WTC11 (cell line): ENCODE measurements around the gene RGS16. TPM values are rescaled to one million over a fixed set of nuclear protein-coding genes. Genes with fewer than 3 reads are reported as not detected.
A peak's percentile ranks its signal among the peaks of the same experiment; 100 is the strongest.

Source experiments
- ATAC-seq: fragments of 200-7000 bp; cut with Tn5 transposase; 2 replicates; pipeline ENCODE4 v1.10.0; 2021; ENCODE audit warnings: mild to moderate bottlenecking, moderate library complexity
- CTCF ChIA-PET: fragments of 300-600 bp; sonication (Branson Sonifier 250); formaldehyde crosslinking; loops from one replicate; lab custom pipeline; 2021; ENCODE audit warnings: antibody characterized with exemption; lab: Charles Lee
- POLR2A ChIA-PET: fragments of 350-600 bp; sonication (Branson Sonifier 250); formaldehyde crosslinking; loops from one replicate; lab custom pipeline; 2021; ENCODE audit warnings: antibody characterized with exemption; lab: Charles Lee
- DNase-seq: peaks from one replicate; pipeline ENCODE4 v3.0.0; 2021; ENCODE audit warnings: low spot score
- H3K27ac Mint-ChIP-seq: 2 replicates; pipeline ENCODE4 v1.8.0; 2021; ENCODE audit warnings: mixed read lengths
- H3K27me3 Mint-ChIP-seq: 2 replicates; pipeline ENCODE4 v1.8.0; 2021; ENCODE audit warnings: low read depth, mild to moderate bottlenecking, moderate library complexity, mixed read lengths
- H3K36me3 Mint-ChIP-seq: 2 replicates; pipeline ENCODE4 v1.8.0; 2021; ENCODE audit warnings: mixed read lengths
- H3K4me1 Mint-ChIP-seq: 2 replicates; pipeline ENCODE4 v1.8.0; 2022; ENCODE audit warnings: mixed read lengths
- H3K4me3 Mint-ChIP-seq: 2 replicates; pipeline ENCODE4 v1.8.0; 2021; ENCODE audit warnings: mild to moderate bottlenecking, moderate library complexity, mixed read lengths
- H3K9me3 Mint-ChIP-seq: 2 replicates; pipeline ENCODE4 v1.8.0; 2021; ENCODE audit warnings: mixed read lengths
- ATF1 ChIP-seq: sonication (generic); formaldehyde crosslinking; IDR thresholded peaks from 2 replicates; pipeline ENCODE4 v1.8.1; 2023; ENCODE audit warnings: mild to moderate bottlenecking, moderate library complexity, missing genetic modification reagents
- ATF6 ChIP-seq: sonication (generic); formaldehyde crosslinking; IDR thresholded peaks from 2 replicates; pipeline ENCODE4 v1.8.1; 2023; ENCODE audit warnings: mild to moderate bottlenecking, missing genetic modification reagents
- CREB1 ChIP-seq: sonication (generic); formaldehyde crosslinking; IDR thresholded peaks from 2 replicates; pipeline ENCODE4 v1.8.0; 2023; ENCODE audit warnings: mild to moderate bottlenecking, missing genetic modification reagents
- CREM ChIP-seq: sonication (generic); formaldehyde crosslinking; IDR thresholded peaks from 2 replicates; pipeline ENCODE4 v1.8.1; 2022; ENCODE audit warnings: mild to moderate bottlenecking, missing genetic modification reagents, moderate library complexity
- E2F1 ChIP-seq: sonication (generic); formaldehyde crosslinking; IDR thresholded peaks from 2 replicates; pipeline ENCODE4 v1.8.0; 2022; ENCODE audit warnings: mild to moderate bottlenecking, missing genetic modification reagents
- EMX1 ChIP-seq: fragments of 250-450 bp; sonication (Bioruptor Pico); IDR thresholded peaks from 2 replicates; pipeline ENCODE4 v1.8.0; 2021; ENCODE audit warnings: mild to moderate bottlenecking
- FOXK1 ChIP-seq: sonication (generic); formaldehyde crosslinking; IDR thresholded peaks from 2 replicates; pipeline ENCODE4 v1.8.0; 2022; ENCODE audit warnings: mild to moderate bottlenecking, moderate library complexity, missing genetic modification reagents
- FOXP1 ChIP-seq: sonication (generic); formaldehyde crosslinking; IDR thresholded peaks from 2 replicates; pipeline ENCODE4 v1.8.0; 2022; ENCODE audit warnings: missing genetic modification reagents, mild to moderate bottlenecking, moderate library complexity, borderline replicate concordance
- GABPB1 ChIP-seq: sonication (generic); formaldehyde crosslinking; IDR thresholded peaks from 2 replicates; pipeline ENCODE4 v1.8.1; 2023; ENCODE audit warnings: mild to moderate bottlenecking, missing genetic modification reagents
- GTF2I ChIP-seq: fragments of 250-450 bp; sonication (Bioruptor Pico); conservative IDR thresholded peaks from 2 replicates; pipeline ENCODE4 v1.4.0; 2021; ENCODE audit warnings: mild to moderate bottlenecking
- IRF2 ChIP-seq: sonication (generic); formaldehyde crosslinking; IDR thresholded peaks from 2 replicates; pipeline ENCODE4 v1.8.0; 2022; ENCODE audit warnings: low read depth, missing genetic modification reagents, borderline replicate concordance
- KAT7 ChIP-seq: sonication (generic); formaldehyde crosslinking; IDR thresholded peaks from 2 replicates; pipeline ENCODE4 v1.8.1; 2023; ENCODE audit warnings: missing genetic modification reagents, mild to moderate bottlenecking, borderline replicate concordance
- MLX ChIP-seq: sonication (generic); formaldehyde crosslinking; IDR thresholded peaks from 2 replicates; pipeline ENCODE4 v1.8.1; 2023; ENCODE audit warnings: mild to moderate bottlenecking, missing genetic modification reagents, moderate library complexity
- MXD4 ChIP-seq: fragments of 250-450 bp; sonication (Bioruptor Pico); IDR thresholded peaks from 2 replicates; pipeline ENCODE4 v1.8.0; 2021; ENCODE audit warnings: mild to moderate bottlenecking, moderate library complexity, borderline replicate concordance
- MYBL2 ChIP-seq: sonication (generic); formaldehyde crosslinking; IDR thresholded peaks from 2 replicates; pipeline ENCODE4 v1.8.1; 2023; ENCODE audit warnings: mild to moderate bottlenecking, moderate library complexity, missing genetic modification reagents
- NR1H2 ChIP-seq: sonication (generic); formaldehyde crosslinking; IDR thresholded peaks from 2 replicates; pipeline ENCODE4 v1.9.0; 2021; ENCODE audit warnings: mild to moderate bottlenecking, moderate library complexity, missing genetic modification reagents
- NR3C1 ChIP-seq: sonication (generic); formaldehyde crosslinking; conservative IDR thresholded peaks from 2 replicates; pipeline ENCODE4 v1.8.1; 2023; ENCODE audit warnings: low read depth, mild to moderate bottlenecking, missing genetic modification reagents
- OVOL2 ChIP-seq: fragments of 250-450 bp; sonication (Bioruptor Pico); IDR thresholded peaks from 2 replicates; pipeline ENCODE4 v1.9.0; 2021; ENCODE audit warnings: mild to moderate bottlenecking, borderline replicate concordance
- SMAD3 ChIP-seq: sonication (generic); formaldehyde crosslinking; IDR thresholded peaks from 2 replicates; pipeline ENCODE4 v1.8.0; 2022; ENCODE audit warnings: missing genetic modification reagents, mild to moderate bottlenecking, borderline replicate concordance
- TP53 ChIP-seq: sonication (generic); formaldehyde crosslinking; IDR thresholded peaks from 2 replicates; pipeline ENCODE4 v1.8.1; 2023; ENCODE audit warnings: mild to moderate bottlenecking, missing genetic modification reagents
- USF2 ChIP-seq: sonication (generic); formaldehyde crosslinking; IDR thresholded peaks from 2 replicates; pipeline ENCODE4 v1.8.1; 2023; ENCODE audit warnings: mild to moderate bottlenecking, missing genetic modification reagents, moderate library complexity
- ZNF138 ChIP-seq: sonication (generic); formaldehyde crosslinking; conservative IDR thresholded peaks from 2 replicates; pipeline ENCODE4 v1.8.1; 2022; ENCODE audit warnings: mild to moderate bottlenecking, moderate library complexity, missing genetic modification reagents
- ZNF263 ChIP-seq: sonication (generic); formaldehyde crosslinking; IDR thresholded peaks from 2 replicates; pipeline ENCODE4 v1.8.1; 2022; ENCODE audit warnings: low read depth, mild to moderate bottlenecking, moderate library complexity, missing genetic modification reagents
- ZNF317 ChIP-seq: sonication (generic); formaldehyde crosslinking; IDR thresholded peaks from 2 replicates; pipeline ENCODE4 v1.8.1; 2023; ENCODE audit warnings: low read depth, mild to moderate bottlenecking, moderate library complexity, missing genetic modification reagents, borderline replicate concordance
- ZNF423 ChIP-seq: fragments of 250-450 bp; sonication (Bioruptor Pico); IDR thresholded peaks from 2 replicates; pipeline ENCODE4 v2.1.2; 2022; ENCODE audit warnings: mild to moderate bottlenecking, moderate library complexity
- total RNA-seq: library from RNA; stranded (reverse); gene quantifications from 3 replicates; pipeline ENCODE4 v1.2.3, GENCODE V29; 2021
- TF ChIP-seq, protein P1 (sequence below): sonication (generic); formaldehyde crosslinking; IDR thresholded peaks from 2 replicates; pipeline ENCODE4 v1.8.0; 2022; ENCODE audit warnings: mild to moderate bottlenecking, missing genetic modification reagents
- TF ChIP-seq, protein P2 (sequence below): sonication (generic); formaldehyde crosslinking; IDR thresholded peaks from 2 replicates; pipeline ENCODE4 v1.8.0; 2023; ENCODE audit warnings: missing genetic modification reagents

RGS16 gene
- total RNA-seq, 1 experiment from 2014 or later, result 17.8 TPM

DNA sequence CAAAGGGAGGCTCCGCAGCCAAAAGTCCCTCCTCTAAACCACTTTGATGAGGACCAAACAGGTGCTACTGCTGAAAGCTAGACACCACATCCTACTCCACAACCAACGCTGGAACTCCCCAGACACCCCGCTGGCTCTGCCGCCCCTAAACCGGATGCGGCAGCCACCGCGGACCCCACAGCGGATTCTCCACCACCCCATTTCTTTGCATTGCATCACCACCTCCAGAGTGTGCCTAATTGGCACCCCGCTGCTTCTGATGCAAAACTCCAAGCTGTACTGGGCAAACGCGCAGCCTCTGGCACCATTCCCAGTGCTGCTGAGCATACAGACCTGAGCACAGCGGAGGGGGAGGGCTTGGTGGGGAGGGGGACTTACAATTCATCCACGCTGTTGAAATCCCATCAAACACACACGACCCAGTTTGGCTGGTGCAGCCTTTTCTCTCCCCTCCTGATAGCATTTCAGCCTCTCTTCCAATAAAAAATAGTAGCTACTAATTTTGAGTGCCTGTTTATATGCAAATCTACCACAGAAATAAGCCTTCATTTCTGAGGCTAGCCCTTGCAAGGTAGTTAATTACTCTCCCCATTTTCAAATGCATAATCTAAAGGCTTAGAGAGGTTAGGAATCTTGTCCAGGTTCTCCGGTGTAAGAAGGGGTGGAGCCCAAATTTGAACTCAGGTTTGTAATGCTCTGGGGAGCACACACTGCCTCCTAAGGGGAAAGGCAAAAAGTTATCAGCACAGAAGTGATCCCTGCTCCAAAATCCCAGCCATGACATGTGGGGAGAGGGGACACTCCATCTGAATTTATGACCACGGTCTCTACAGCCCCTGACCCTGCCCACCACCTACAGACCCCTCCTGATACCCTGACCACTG, 12.2 kb upstream of the RGS16 start (continued):
- TF ChIP-seq, protein P1, sequence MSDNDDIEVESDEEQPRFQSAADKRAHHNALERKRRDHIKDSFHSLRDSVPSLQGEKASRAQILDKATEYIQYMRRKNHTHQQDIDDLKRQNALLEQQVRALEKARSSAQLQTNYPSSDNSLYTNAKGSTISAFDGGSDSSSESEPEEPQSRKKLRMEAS (CRISPR knock-in tag), result peak; percentile 30; the same call in 1 of the 2 replicates
- TF ChIP-seq ATF6 (no peak), MLX (CRISPR knock-in tag) (no peak)

DNA sequence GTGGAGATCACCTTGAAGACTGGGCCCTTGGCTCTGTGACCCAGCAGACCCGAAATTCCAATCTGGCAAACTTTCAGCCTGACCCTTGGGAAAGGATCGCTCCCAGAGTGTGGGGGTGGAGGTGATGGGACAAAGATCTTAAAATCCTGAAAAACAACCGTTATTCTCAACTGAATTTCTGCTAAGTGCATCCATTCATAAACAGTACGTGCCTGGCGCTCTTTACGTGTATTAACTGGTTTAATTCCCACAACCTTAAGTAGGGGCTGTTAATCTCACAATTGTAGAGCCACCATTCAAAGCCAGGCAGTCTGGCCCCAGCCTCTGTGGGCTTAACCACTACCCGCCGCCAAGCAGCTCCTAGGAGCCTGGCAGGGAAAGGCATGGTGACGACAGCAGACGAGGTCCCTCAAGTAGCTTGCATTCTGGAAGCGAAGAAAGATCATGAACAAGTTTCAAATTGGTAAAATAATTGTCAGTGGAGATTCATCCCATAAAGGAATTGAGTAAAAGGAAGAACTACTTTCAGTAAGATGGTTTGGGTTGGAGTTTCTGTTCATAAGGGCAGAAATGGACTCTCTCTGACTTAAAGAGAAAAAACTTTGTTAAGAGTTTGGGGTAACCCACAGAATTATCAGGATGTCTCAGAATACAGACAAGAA, 11.4 kb upstream of the RGS16 start:
- peaks cover 78% of the 10 kb centered on the region for H3K4me1 Mint-ChIP-seq
- no peak for TF ChIP-seq ZNF423 (CRISPR knock-in tag)
- no peak for TF ChIP-seq CREM (CRISPR knock-in tag)
- TF ChIP-seq, protein P2, sequence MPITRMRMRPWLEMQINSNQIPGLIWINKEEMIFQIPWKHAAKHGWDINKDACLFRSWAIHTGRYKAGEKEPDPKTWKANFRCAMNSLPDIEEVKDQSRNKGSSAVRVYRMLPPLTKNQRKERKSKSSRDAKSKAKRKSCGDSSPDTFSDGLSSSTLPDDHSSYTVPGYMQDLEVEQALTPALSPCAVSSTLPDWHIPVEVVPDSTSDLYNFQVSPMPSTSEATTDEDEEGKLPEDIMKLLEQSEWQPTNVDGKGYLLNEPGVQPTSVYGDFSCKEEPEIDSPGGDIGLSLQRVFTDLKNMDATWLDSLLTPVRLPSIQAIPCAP (CRISPR knock-in tag), result no peak
- TF ChIP-seq OVOL2 (CRISPR knock-in tag), result no peak
- TF ChIP-seq ATF1 (CRISPR knock-in tag), result no peak
- TF ChIP-seq SMAD3 (CRISPR knock-in tag), result no peak
- no peak for TF ChIP-seq MYBL2 (CRISPR knock-in tag)
- no peak for TF ChIP-seq ZNF317
- TF ChIP-seq TP53 (CRISPR knock-in tag), result no peak
- TF ChIP-seq ZNF263, result no peak
- no peak for TF ChIP-seq NR3C1
- no peak for TF ChIP-seq GABPB1
- H3K27me3 Mint-ChIP-seq, result peaks cover 63% of the 10 kb centered on the region
- POLR2A ChIA-PET, result interaction anchor here (0.6 to 2.0 kb wide), 11 partner anchors 11 to 410 kb away, joined by 3 to 15 read pairs (median 6); partner anchors contain the start of gene RGS16
- CTCF ChIA-PET, result interaction anchor here (1.2 to 6.3 kb wide), 9 partner anchors 11 to 171 kb away, joined by 3 to 84 read pairs (median 11); no protein-coding TSS in a partner anchor
- peak; percentile 31 for DNase-seq
- peak overlapping the region; percentile 71 for H3K4me3 Mint-ChIP-seq
- no peaks in the 10 kb centered on the region for H3K36me3 Mint-ChIP-seq
- peaks cover 2% of the 10 kb centered on the region for H3K9me3 Mint-ChIP-seq
- H3K27ac Mint-ChIP-seq, result peak overlapping the region; percentile 86
- ATAC-seq, result peak; percentile 32

DNA sequence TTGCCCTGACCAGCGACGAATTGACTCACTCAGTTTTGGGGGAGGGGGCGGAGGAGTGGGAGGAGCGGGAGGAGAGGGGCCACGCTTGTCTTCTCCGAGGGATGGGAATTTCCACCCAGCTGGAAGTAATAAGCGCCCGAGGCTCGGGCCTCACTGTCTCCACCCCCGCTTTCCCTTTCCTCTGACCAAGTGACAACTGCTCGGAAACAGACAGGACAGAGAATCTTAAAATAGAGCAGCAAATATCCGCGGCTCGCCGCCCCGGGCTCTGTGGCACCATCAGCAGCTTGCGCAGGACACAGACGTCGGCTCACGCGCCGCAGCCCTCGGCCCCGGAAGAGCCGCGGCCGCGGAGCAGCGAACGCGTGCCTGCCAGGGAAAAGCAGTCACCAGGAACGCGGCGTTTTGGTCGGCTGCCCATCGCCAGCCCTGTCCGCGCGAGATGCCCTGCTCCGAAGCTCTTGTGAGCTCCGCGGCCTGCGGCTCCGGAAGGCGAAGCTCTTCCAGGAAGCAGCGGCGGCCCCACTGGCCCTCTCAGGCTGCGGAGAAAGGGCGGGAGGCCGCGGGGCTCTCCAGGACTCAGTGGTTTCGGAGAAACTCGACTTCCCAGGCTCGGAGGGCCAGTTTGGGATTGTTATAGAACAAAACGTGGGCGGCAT, 10.7 kb upstream of the RGS16 start:
- POLR2A ChIA-PET, result interaction anchor here (0.5 to 1.9 kb wide), 9 partner anchors 8 to 410 kb away, joined by 3 to 7 read pairs (median 3); partner anchors contain the start of gene RGS16
- peak overlapping the region; percentile 86 for H3K27ac Mint-ChIP-seq
- H3K4me3 Mint-ChIP-seq, result peak overlapping the region; percentile 71
- peak; percentile 55 for DNase-seq
- H3K9me3 Mint-ChIP-seq, result no peaks in the 10 kb centered on the region
- H3K27me3 Mint-ChIP-seq, result peaks cover 67% of the 10 kb centered on the region
- H3K4me1 Mint-ChIP-seq, result peaks cover 81% of the 10 kb centered on the region
- CTCF ChIA-PET, result interaction anchor here (0.7 to 6.3 kb wide), 9 partner anchors 11 to 171 kb away, joined by 3 to 84 read pairs (median 4); partner anchors contain the start of gene RGS16
- ATAC-seq, result peak; percentile 24
- H3K36me3 Mint-ChIP-seq, result no peaks in the 10 kb centered on the region
- TF ChIP-seq GTF2I (CRISPR knock-in tag) (no peak), USF2 (no peak), FOXK1 (CRISPR knock-in tag) (peak; percentile 59; the same call in 1 of the 2 replicates), FOXP1 (CRISPR knock-in tag) (peak; percentile 30; the same call in 1 of the 2 replicates), CREB1 (CRISPR knock-in tag) (no peak), E2F1 (CRISPR knock-in tag) (no peak), KAT7 (CRISPR knock-in tag) (no peak), ZNF138 (CRISPR knock-in tag) (no peak), EMX1 (CRISPR knock-in tag) (no peak), IRF2 (CRISPR knock-in tag) (no peak), NR1H2 (no peak), TP53 (CRISPR knock-in tag) (no peak), MXD4 (CRISPR knock-in tag) (no peak)
